HG03103 (cell line): Measurements from ENCODE around the gene HNRNPLL.

Experiments
- ATAC-seq: cut with Tn5 transposase; IDR thresholded peaks from one replicate; pipeline ENCODE4 v1.9.1; 2021; ENCODE audit warnings: low read depth; ENCODE audit not compliant: unreplicated experiment

HNRNPLL gene

GRCh38 chr2:38598200-38598990 is 4.3 kb downstream of the HNRNPLL start:
- ATAC-seq = no peak

- ATAC-seq = no peak
Measured at GRCh38 chr2:38597115-38597514, 5.6 kb downstream of the HNRNPLL start.

GRCh38 chr2:38596229-38596628 is 6.5 kb downstream of the HNRNPLL start:
- no peak for ATAC-seq

- no peak for ATAC-seq
Measured at GRCh38 chr2:38592951-38593350, 9.8 kb downstream of the HNRNPLL start.

- ATAC-seq = no peak
Measured at GRCh38 chr2:38591152-38591551, 11.6 kb downstream of the HNRNPLL start.

GRCh38 chr2:38590053-38590452 is 12.7 kb downstream of the HNRNPLL start:
- ATAC-seq = no peak

GRCh38 chr2:38586931-38587330 is 15.8 kb downstream of the HNRNPLL start:
- no peak for ATAC-seq

- ATAC-seq = no peak
Measured at GRCh38 chr2:38584881-38585280, 17.8 kb downstream of the HNRNPLL start.

- no peak for ATAC-seq
Measured at GRCh38 chr2:38583994-38584393, 18.7 kb downstream of the HNRNPLL start.

GRCh38 chr2:38583524-38583923 is 19.2 kb downstream of the HNRNPLL start:
- ATAC-seq = no peak

- ATAC-seq = no peak
Measured at GRCh38 chr2:38581193-38582147, 21.3 kb downstream of the HNRNPLL start.

GRCh38 chr2:38580115-38580636 is 22.6 kb downstream of the HNRNPLL start:
- no peak for ATAC-seq

- no peak for ATAC-seq
Measured at GRCh38 chr2:38578832-38579231, 23.9 kb downstream of the HNRNPLL start.

GRCh38 chr2:38574278-38574677 is 28.4 kb downstream of the HNRNPLL start:
- ATAC-seq = no peak

- ATAC-seq = no peak
Measured at GRCh38 chr2:38572167-38572566, 30.6 kb downstream of the HNRNPLL start.

GRCh38 chr2:38571193-38571592 is 31.5 kb downstream of the HNRNPLL start:
- ATAC-seq = no peak

GRCh38 chr2:38568724-38569436 is 33.8 kb downstream of the HNRNPLL start:
- no peak for ATAC-seq

GRCh38 chr2:38565333-38565732 is 37.4 kb downstream of the HNRNPLL start:
- no peak for ATAC-seq

- no peak for ATAC-seq
Measured at GRCh38 chr2:38561691-38562090, 41.0 kb downstream of the HNRNPLL start.

- no peak for ATAC-seq
Measured at GRCh38 chr2:38560092-38560491, 42.6 kb downstream of the HNRNPLL start.

GRCh38 chr2:38557981-38558380 is 44.7 kb downstream of the HNRNPLL start:
- ATAC-seq = no peak
